NOMO-1 treated with dmso at 0.1 percent for 144 hours (cell line): ENCODE results near the gene SRCIN1.
"Not testable (repeated sequence)": the region's sequence is repeated elsewhere in the genome, so short reads cannot be mapped to it uniquely, and the experiment has no call there.

Experiments
- DNase-seq: peaks from one replicate; lab custom pipeline; 2025; ENCODE audit not compliant: unreplicated experiment; lab: John Stamatoyannopoulos, UW

Gene SRCIN1, protein sequence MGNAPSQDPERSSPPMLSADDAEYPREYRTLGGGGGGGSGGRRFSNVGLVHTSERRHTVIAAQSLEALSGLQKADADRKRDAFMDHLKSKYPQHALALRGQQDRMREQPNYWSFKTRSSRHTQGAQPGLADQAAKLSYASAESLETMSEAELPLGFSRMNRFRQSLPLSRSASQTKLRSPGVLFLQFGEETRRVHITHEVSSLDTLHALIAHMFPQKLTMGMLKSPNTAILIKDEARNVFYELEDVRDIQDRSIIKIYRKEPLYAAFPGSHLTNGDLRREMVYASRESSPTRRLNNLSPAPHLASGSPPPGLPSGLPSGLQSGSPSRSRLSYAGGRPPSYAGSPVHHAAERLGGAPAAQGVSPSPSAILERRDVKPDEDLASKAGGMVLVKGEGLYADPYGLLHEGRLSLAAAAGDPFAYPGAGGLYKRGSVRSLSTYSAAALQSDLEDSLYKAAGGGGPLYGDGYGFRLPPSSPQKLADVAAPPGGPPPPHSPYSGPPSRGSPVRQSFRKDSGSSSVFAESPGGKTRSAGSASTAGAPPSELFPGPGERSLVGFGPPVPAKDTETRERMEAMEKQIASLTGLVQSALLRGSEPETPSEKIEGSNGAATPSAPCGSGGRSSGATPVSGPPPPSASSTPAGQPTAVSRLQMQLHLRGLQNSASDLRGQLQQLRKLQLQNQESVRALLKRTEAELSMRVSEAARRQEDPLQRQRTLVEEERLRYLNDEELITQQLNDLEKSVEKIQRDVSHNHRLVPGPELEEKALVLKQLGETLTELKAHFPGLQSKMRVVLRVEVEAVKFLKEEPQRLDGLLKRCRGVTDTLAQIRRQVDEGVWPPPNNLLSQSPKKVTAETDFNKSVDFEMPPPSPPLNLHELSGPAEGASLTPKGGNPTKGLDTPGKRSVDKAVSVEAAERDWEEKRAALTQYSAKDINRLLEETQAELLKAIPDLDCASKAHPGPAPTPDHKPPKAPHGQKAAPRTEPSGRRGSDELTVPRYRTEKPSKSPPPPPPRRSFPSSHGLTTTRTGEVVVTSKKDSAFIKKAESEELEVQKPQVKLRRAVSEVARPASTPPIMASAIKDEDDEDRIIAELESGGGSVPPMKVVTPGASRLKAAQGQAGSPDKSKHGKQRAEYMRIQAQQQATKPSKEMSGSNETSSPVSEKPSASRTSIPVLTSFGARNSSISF

GRCh38 chr17:38605841-38606645 is at the start of gene SRCIN1:
SRCIN1 (minus strand) TSS chr17:38605952; CDS start chr17:38605705, 247 bp downstream.
- peak; percentile 24 for DNase-seq

GRCh38 chr17:38654411-38655398 is 49.0 kb upstream of the SRCIN1 start:
- no peak for DNase-seq

GRCh38 chr17:38653679-38654078 is 47.9 kb upstream of the SRCIN1 start:
- no peak for DNase-seq

DNA sequence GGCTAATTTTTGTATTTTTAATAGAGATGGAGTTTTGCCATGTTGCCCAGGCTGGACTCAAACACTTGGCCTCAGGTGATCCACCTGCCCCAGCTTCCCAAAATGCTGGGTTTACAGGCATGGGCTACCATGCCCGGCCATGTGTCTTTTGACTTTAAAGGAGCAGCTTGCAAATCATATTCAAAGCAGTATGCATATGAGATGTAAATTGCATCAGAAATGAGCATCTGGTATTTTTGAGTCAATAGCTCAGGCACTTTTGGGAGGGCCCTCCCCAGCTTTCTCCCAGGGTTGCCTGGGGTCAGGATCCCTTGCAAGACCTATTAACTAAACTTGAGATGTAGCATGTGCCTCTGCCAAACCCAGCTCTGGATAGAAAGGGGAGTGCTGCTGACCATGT is 47.5 kb upstream of the SRCIN1 start:
- DNase-seq = no peak

DNA sequence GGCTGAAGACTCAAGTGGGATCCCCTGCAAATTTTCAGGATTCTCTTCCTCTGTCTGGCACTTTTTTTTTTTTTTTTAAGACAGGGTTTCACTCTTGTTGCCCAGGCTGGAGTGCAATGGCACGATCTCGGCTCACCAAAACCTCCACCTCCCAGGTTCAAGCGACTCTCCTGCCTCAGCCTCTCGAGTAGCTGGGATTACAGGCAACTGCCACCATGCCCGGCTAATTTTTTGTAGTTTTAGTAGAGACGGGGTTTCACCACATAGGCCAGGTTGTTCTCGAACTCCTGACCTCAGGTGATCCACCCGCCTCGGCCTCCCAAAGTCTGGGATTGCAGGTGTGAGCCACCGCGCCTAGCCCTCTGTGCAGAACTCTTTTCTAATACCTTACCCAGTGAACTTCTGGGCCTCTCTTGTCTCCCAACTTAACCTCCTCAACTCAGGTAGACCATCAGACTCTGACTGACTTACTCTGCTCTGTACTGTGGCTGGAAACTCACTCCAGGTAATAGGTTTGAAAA is 45.0 kb upstream of the SRCIN1 start:
- not testable (repeated sequence) for DNase-seq

DNA sequence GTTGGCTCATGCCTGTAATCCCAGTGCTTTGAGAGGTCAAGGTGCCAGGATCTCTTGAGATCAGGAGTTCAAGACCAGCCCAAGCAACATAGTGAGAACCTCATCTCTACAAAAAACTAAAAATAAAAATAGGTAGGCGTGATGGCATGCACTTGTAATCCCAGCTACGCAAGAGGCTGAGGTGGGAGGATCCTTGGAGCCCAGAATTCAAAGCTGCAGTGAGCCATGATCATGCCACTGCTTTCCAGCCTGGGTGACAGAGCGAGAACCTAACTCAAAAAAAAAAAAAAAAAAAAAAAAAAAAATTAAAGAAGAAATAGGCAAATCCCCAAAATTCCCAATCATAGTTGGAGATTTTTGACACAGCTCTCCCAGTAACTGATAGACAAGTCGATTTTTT is 32.2 kb upstream of the SRCIN1 start:
- DNase-seq = no peak

DNA sequence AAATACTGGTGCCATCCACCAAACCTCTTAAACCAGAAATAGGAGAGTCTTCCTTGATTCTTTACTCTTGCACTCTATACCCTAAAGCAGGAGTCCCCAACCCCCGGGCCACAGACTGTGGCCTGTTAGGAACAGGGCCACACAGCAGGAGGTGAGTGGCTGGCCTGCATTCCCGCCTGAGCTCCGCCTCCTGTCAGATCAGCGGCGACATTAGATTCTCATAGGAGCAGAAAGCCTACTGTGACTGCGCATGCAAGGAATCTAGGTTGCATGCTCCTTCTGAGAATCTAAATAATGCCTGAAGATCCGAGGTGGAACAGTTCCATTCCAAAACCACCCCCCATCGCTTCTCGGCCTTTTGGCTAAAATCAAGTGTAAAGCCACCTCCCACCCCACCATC is 30.3 kb upstream of the SRCIN1 start:
- DNase-seq = no peak

- no peak for DNase-seq
Observed at GRCh38 chr17:38632334-38632733, 26.6 kb upstream of the SRCIN1 start.

DNA sequence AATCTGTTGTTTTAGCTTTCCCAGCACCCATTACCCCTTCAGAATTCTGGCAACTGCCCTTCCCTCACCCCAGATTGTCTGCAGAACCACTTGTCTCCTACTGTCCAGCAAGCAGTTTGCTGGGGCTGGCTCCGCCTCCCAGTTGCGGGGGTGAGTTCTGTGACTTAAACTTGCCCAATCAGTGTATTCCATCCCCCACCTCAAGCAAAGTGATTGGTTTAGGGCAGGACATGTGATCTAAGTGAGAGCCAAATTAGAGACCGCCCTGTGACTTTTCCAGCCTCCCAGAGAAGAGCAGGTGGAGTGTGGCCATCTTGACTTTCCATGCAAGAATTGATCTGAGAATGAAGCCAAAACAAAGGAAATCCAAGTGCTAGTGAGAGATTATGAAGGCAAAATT is 22.7 kb upstream of the SRCIN1 start:
- DNase-seq = no peak

DNA sequence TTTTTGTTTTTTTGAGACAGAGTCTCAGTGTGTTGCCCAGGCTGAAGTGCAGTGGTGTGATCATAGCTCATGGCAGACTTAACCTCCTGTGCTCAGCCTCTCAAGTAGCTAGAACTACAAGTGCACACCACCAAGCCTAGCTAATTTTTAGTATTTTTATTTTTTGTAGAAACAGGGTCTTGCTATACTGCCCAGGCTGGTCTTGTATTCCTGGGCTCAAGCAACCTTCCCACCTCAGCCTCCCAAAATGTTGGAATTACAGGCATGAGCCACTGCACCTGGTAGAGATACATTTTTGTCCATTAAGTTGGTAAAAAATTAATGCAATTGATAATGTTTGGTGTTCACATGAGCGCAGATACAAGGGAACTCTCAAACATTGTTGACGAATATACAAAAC is 22.2 kb upstream of the SRCIN1 start:
- DNase-seq = no peak

DNA sequence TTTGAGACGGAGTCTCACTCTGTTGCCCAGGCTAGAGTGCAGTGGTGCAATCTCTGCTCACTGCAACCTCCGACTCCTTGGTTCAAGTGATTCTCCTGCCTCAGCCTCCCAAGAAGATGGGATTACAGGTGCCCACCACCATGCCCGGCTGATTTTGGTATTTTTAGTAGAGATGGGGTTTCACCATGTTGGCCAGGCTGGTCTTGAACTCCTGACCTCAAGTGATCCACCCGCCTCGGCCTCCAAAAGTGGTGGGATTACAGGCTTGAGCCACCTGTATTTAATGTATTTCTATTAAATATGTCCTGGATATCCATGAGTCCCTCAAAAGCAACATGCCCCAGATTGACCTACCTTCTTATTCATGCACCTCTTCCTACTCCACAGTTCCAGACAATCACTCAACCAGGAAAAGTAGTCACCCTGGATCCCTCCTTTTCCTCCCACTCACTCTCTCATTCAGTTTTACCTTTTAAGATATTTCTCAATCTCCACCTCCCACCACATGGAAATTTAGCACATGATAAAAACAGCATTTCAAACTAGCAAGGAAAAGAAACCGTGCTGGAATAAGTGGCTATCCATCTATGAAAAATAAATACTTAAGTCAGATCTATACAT is 21.0 kb upstream of the SRCIN1 start:
- DNase-seq = not testable (repeated sequence)

DNA sequence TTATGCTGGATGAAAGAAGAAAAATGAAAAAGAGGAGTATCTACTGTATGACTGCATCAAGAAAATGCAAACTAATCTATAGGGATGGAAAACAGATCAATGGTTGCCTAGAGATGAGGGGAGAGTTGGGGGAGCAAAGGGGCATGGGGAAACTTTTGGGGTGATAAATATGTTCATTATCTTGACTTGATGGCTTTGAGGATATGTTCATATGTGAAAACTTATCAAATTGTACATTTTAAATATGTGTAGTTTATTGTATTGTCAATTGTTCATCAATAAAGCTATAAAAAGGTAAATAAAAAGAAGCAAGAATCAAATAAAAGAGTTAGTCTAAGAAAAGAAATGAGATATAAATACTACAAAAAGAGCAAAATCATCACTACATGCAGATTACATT is 19.7 kb upstream of the SRCIN1 start:
- no peak for DNase-seq

DNA sequence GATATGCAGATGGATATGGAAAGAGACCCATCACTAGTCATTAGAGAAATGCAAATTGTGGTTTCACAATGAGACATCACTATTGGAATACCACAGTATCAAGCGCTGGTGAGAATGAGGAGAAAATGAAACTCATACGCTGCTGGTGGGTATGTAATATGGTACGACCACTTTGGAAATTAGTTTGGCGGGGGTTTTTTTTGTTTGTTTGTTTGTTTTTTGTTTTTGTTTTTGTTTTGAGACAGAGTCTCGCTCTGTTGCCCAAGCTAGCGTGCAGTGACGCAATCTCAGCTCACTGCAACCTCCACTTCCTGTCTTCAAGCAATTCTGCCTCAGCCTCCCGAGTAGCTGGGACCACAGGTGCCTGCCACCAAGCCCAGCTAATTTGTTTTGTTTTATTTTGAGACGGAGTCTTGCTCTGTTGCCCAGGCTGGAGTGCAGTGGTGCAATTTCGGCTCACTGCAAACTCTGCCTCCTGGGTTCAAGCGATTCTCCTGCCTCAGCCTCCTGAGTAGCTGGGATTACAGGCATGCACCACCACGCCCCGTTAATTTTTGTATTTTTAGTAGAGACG is 19.1 kb upstream of the SRCIN1 start:
- not testable (repeated sequence) for DNase-seq

GRCh38 chr17:38621538-38621937 is 15.8 kb upstream of the SRCIN1 start:
- DNase-seq = no peak

DNA sequence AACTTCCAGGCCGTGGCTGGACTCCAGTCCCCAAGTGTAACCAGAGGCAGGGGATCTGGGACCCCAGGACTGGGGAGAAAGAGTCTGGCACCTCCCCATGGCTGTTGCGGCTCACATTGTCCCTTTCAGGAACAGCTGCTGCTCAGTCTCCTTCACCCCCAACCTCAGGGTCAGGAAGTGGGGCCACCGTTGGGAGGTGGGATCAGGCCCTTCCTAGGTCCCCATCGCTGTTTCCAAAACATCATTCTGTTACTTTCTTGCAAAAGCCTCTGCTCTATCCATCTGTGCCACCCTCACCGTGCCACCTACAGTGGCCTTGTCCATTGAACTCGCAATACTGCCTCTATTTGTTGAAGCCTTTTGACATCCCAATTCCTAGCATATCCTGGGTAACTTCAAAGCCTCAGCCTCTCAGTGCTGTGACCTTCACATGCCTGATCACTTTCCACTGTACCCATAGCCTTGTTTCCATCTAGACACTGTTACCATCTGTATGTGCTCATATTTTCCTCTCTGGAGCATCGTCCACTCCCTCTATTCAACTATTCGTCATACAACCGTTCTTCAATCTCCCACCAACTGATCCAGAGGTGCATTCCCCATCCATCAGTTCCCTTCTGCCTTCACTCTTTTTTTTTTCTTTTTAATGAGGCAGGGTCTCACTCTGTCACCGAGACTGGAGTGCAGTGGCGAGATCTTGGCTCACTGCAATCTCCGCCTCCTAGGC is 15.0 kb upstream of the SRCIN1 start:
- no peak for DNase-seq

- no peak for DNase-seq
Observed at GRCh38 chr17:38619937-38620550, 14.3 kb upstream of the SRCIN1 start.

DNA sequence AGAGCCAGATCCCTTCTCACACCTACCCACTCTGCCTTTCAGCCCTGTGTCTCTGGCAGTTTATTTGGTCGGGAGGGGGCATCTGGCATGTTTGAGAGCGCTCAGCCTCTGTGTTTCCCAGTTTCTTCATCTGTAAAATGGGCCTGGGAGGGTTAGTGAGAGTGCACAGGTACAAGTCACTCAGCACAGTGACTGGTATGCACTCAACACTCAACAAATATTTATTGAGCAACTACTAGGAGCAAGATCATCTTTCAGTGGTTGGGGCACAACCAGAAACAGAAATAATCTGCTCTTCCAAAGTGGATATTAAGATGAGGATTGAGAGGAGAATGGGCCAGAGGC is 13.7 kb upstream of the SRCIN1 start:
- no peak for DNase-seq
